HEK293T (cell line): Measurements from ENCODE around the gene PDIA5.

Experiments used
- CTCF ChIA-PET: fragments of 350-600 bp; formaldehyde crosslinking; extraction: SDS; loops from one replicate; lab custom pipeline; 2021; ENCODE audit warnings: antibody characterized with exemption, inconsistent platforms; lab: Yijun Ruan, JAX
- POLR2A ChIA-PET: fragments of 350-600 bp; formaldehyde crosslinking; extraction: SDS; loops from one replicate; lab custom pipeline; 2020; ENCODE audit warnings: antibody characterized with exemption, inconsistent platforms; lab: Yijun Ruan, JAX
- DNase-seq: peaks from one replicate; pipeline ENCODE4 v3.0.0; 2012; ENCODE audit warnings: mixed read lengths; ENCODE audit errors: extremely low spot score
- ARNT ChIP-seq: fragments of 450-650 bp; IDR thresholded peaks from 2 replicates; pipeline ENCODE4 v1.6.1; 2017; ENCODE audit warnings: mild to moderate bottlenecking
- BHLHE40 ChIP-seq: fragments of 450-650 bp; IDR thresholded peaks from 2 replicates; pipeline ENCODE4 v1.6.1; 2016; ENCODE audit warnings: mild to moderate bottlenecking, moderate library complexity, borderline replicate concordance
- CTBP1 ChIP-seq: fragments of 450-650 bp; IDR thresholded peaks from 2 replicates; pipeline ENCODE4 v1.6.1; 2016; ENCODE audit warnings: borderline replicate concordance
- ELF4 ChIP-seq: fragments of 450-650 bp; IDR thresholded peaks from 2 replicates; pipeline ENCODE4 v1.6.1; 2017; ENCODE audit warnings: antibody characterized with exemption
- FOXA1 ChIP-seq: fragments of 450-650 bp; IDR thresholded peaks from 2 replicates; pipeline ENCODE4 v1.6.1; 2016; ENCODE audit warnings: mild to moderate bottlenecking
- FOXK2 ChIP-seq: fragments of 450-650 bp; IDR thresholded peaks from 2 replicates; pipeline ENCODE4 v1.6.1; 2016; ENCODE audit warnings: mild to moderate bottlenecking
- FOXM1 ChIP-seq: fragments of 450-650 bp; IDR thresholded peaks from 2 replicates; pipeline ENCODE4 v1.6.1; 2017; ENCODE audit warnings: mild to moderate bottlenecking, borderline replicate concordance
- HDGF ChIP-seq: fragments of 450-650 bp; IDR thresholded peaks from 2 replicates; pipeline ENCODE4 v1.6.1; 2017; ENCODE audit warnings: antibody characterized with exemption, borderline replicate concordance
- L3MBTL2 ChIP-seq: fragments of 450-650 bp; conservative IDR thresholded peaks from 2 replicates; pipeline ENCODE4 v1.6.1; 2016; ENCODE audit warnings: mild to moderate bottlenecking
- LEF1 ChIP-seq: fragments of 450-650 bp; IDR thresholded peaks from 2 replicates; pipeline ENCODE4 v1.6.1; 2017; ENCODE audit warnings: mild to moderate bottlenecking, borderline replicate concordance
- NFRKB ChIP-seq: fragments of 450-650 bp; IDR thresholded peaks from 2 replicates; pipeline ENCODE4 v1.6.1; 2016; ENCODE audit warnings: mild to moderate bottlenecking, moderate library complexity
- PKNOX1 ChIP-seq: fragments of 450-650 bp; IDR thresholded peaks from 2 replicates; pipeline ENCODE4 v1.6.1; 2016
- SP1 ChIP-seq: fragments of 450-650 bp; IDR thresholded peaks from 2 replicates; pipeline ENCODE4 v1.6.1; 2017
- SUZ12 ChIP-seq: fragments of 450-650 bp; IDR thresholded peaks from 2 replicates; pipeline ENCODE4 v1.6.1; 2016; ENCODE audit warnings: mild to moderate bottlenecking
- TARDBP ChIP-seq: fragments of 450-650 bp; IDR thresholded peaks from 2 replicates; pipeline ENCODE4 v1.6.1; 2016
- ZNF384 ChIP-seq: fragments of 450-650 bp; IDR thresholded peaks from 2 replicates; pipeline ENCODE4 v1.6.1; 2016

PDIA5 gene

GRCh38 chr3:123066896-123067688 is at the start of gene PDIA5:
PDIA5 (plus strand) TSS chr3:123067025; CDS start chr3:123067165, 140 bp downstream.
- ChIA-PET CTCF (no interaction called here), POLR2A (interaction anchor here (0.7 to 2.6 kb wide), 11 partner anchors 8 to 683 kb away, joined by 3 to 13 read pairs (median 3); partner anchors contain the start of genes FAM162A and SEC22A)
- DNase-seq = peak; percentile 93
- TF ChIP-seq LEF1 (no peak), CTBP1 (no peak), PKNOX1 (no peak), NFRKB (no peak)

GRCh38 chr3:123018683-123019082 is 48.1 kb upstream of the PDIA5 start:
- ChIA-PET CTCF (interaction anchor here (1.2 to 1.9 kb wide), 2 partner anchors 9 kb away, joined by 5 to 6 read pairs; partner anchors contain the start of gene SEMA5B), POLR2A (interaction anchor here (1.0 kb wide), 1 partner anchor 9 kb away, joined by 3 read pairs; the partner anchor contains the start of gene SEMA5B)
- DNase-seq = no peak
- TF ChIP-seq FOXM1 (no peak), ELF4 (no peak), ZNF384 (no peak), LEF1 (no peak), FOXA1 (no peak), TARDBP (no peak), FOXK2 (no peak), BHLHE40 (no peak), HDGF (no peak), PKNOX1 (no peak)

- DNase-seq = no peak
- TF ChIP-seq ARNT (no peak), L3MBTL2 (no peak)
- POLR2A ChIA-PET = interaction anchor here (0.8 to 1.0 kb wide), 2 partner anchors 8 to 71 kb away, joined by 3 read pairs; partner anchors contain the start of gene SEMA5B
- CTCF ChIA-PET = interaction anchor here (1.2 to 1.9 kb wide), 2 partner anchors 8 to 9 kb away, joined by 5 to 6 read pairs; partner anchors contain the start of gene SEMA5B
Observed at GRCh38 chr3:123019161-123019560, 47.7 kb upstream of the PDIA5 start.

GRCh38 chr3:123019591-123019990 is 47.2 kb upstream of the PDIA5 start:
- CTCF ChIA-PET = interaction anchor here (1.2 to 1.9 kb wide), 2 partner anchors 8 to 9 kb away, joined by 5 to 6 read pairs; partner anchors contain the start of gene SEMA5B

GRCh38 chr3:123020709-123021108 is 46.1 kb upstream of the PDIA5 start:
- DNase-seq = no peak
- TF ChIP-seq CTBP1 = no peak
- TF ChIP-seq FOXM1 = no peak
- no peak for TF ChIP-seq NFRKB
- no peak for TF ChIP-seq BHLHE40
- no peak for TF ChIP-seq LEF1
- no peak for TF ChIP-seq L3MBTL2
- no peak for TF ChIP-seq TARDBP
- no peak for TF ChIP-seq ZNF384
- no peak for TF ChIP-seq SUZ12
- TF ChIP-seq ARNT = no peak
- no peak for TF ChIP-seq FOXA1
- no peak for TF ChIP-seq PKNOX1
- ChIA-PET CTCF (interaction anchor here (1.2 to 1.9 kb wide), 2 partner anchors 7 to 78 kb away, joined by 3 to 5 read pairs; no protein-coding TSS in a partner anchor), POLR2A (no interaction called here)

More at GRCh38 chr3:123019591-123019990, 47.2 kb upstream of the PDIA5 start:
- DNase-seq = no peak
- TF ChIP-seq PKNOX1 (no peak), L3MBTL2 (no peak), LEF1 (no peak), FOXK2 (no peak), ELF4 (no peak)
- POLR2A ChIA-PET = interaction anchor here (0.8 to 1.0 kb wide), 2 partner anchors 8 to 71 kb away, joined by 3 read pairs; partner anchors contain the start of gene SEMA5B

- POLR2A ChIA-PET = no interaction called here
- no peak for DNase-seq
- TF ChIP-seq ELF4 (no peak), CTBP1 (no peak), BHLHE40 (no peak), SP1 (no peak), LEF1 (no peak), FOXM1 (no peak), SUZ12 (no peak), FOXK2 (no peak), NFRKB (no peak), HDGF (no peak), L3MBTL2 (no peak), TARDBP (no peak), FOXA1 (no peak), ZNF384 (no peak), ARNT (no peak), PKNOX1 (no peak)
- CTCF ChIA-PET = interaction anchor here (1.2 kb wide), 1 partner anchor 79 kb away, joined by 3 read pairs; no protein-coding TSS in a partner anchor
Observed at GRCh38 chr3:123021388-123021787, 45.4 kb upstream of the PDIA5 start.
